ENCODE results near the gene KIR2DL1. TPM values are rescaled to one million over a fixed set of nuclear protein-coding genes. Genes with fewer than 3 reads are reported as not detected.
"Not testable (repeated sequence)": the region's sequence is repeated elsewhere in the genome, so short reads cannot be mapped to it uniquely, and the experiment has no call there.

The KIR2DL1 gene
- total RNA-seq, 1 donor, result not detected

DNA sequence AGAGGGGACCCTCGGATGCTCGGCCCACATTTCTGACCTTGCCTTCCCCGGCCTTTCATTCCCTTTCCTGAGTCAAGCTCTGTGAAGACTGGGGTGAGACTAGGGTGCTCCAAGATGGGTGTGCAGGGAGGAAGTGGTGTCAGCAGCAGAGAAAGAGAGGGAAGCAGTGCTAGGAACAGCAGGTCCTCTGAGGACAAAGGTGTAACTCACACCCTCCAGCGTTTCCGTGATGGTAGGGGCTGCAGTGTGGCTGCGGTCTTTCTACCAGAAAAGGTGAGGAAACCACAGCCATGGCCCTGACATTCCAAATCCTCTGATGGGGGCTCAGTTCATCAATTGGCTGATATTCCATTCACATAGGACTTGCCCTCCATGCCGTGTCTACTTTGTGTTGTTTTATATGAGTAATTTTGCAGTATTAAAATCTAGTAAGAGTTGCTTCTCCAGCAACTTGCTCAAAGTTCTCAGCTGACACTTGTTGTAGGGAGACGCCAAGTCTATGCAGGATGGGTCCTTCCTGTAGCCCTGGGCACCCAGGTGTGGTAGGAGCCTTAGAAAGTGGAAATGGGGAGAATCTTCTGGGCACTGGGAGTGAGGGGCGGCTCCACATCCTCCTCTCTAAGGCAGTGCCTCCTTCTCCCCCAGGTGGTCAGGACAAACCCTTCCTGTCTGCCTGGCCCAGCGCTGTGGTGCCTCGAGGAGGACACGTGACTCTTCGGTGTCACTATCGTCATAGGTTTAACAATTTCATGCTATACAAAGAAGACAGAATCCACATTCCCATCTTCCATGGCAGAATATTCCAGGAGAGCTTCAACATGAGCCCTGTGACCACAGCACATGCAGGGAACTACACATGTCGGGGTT, 48.3 kb downstream of the KIR2DL1 start:
- DNase-seq (ENCODE audit: low read depth in 2 of 3, low spot score in 2 of 3), result no peak

DNA sequence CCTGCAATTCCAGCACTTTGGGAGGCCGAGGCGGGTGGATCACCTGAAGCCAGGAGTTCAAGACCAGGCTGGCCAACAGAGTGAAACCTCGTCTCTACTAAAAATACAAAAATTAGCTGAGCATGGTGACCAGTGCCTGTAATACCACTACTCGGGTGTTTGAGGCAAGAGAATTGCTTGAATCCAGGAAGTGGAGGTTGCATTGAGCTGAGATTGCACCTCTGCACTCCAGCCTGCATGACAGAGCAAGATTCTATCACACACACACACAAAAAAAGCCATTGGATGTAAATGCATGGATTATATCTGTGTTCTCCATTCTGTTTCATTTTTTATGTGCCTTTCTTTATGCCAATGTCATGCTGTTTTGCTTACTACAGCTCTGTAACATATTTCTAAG, 54.8 kb downstream of the KIR2DL1 start:
- DNase-seq (ENCODE audit: low read depth in 2 of 3, low spot score in 2 of 3), result not testable (repeated sequence)

DNA sequence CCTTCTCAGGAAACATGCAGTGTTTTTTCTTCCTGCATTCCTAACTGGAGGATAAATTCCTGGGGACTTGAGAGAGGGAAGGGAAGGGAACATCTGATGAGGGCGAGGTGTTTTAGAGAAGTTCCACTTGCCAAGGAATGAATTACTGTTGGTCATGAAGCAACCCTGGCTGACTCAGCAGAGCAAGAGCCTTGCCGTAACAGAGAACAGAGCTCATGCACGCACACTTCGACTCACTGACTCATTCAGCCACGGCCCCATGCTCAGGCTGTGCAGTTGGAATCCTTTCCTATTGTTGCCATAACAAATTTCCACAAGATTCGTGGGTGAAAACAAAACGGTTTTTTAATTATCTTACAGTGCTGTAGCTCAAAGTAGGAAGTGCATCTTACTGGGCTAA, 55.7 kb downstream of the KIR2DL1 start:
- DNase-seq (ENCODE audit: low read depth in 2 of 3, low spot score in 2 of 3), result not testable (repeated sequence)

DNA sequence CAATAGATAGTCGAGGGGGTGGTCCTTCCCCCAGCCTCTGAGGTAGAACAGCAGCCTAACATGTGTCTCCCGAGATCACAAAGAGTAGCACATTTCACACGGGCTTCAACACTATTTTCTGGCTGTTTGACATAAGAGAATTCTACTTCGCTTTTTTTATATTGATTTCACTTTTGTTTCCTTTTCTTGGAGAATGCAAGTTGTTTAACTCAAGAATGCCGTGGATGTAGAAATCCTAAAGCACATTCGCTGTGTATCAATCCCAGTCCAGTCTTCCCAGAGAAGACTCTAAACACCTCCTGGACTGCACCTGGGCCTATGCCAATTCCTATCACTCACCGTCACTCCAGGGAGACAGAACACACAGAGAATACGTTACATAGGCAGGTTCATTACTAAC, 58.5 kb downstream of the KIR2DL1 start:
- DNase-seq (ENCODE audit: low read depth in 2 of 3, low spot score in 2 of 3), result not testable (repeated sequence)

DNA sequence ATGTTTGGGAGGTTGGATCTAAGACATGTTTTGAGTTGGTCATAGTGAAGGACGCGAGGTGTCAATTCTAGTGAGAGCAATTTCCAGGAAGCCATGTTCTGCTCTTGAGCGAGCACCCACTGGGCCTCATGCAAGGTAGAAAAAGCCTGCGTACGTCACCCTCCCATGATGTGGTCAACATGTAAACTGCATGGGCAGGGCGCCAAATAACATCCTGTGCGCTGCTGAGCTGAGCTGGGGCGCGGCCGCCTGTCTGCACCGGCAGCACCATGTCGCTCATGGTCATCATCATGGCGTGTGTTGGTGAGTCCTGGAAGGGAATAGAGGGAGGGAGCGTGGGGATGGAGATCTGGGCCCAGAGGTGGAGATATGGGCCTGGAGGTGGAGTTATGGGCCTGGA, 62.9 kb downstream of the KIR2DL1 start, which contains the start of gene KIR2DS4:
KIR2DS4 (plus strand) TSS at position 181 of the 400 bp plus-strand sequence.
- DNase-seq (ENCODE audit: low read depth in 2 of 3, low spot score in 2 of 3), result not testable (repeated sequence)

Small RNA genes lying within 50 kb of the gene (small RNA-seq; reads per million reads assigned to genes)
- gene KIR3DP1, result not detected

Other genes starting within 250 kb of the KIR2DL1 start
- gene LILRA2, start 196.0 kb upstream of the KIR2DL1 start, total RNA-seq, result 12.9 TPM
- gene LILRA1, start 176.2 kb upstream of the KIR2DL1 start, total RNA-seq, result 2.7 TPM
- gene LILRB1, start 139.3 kb upstream of the KIR2DL1 start, total RNA-seq, result 1.1 TPM
- 0.81 TPM for gene LILRB4, start 106.8 kb upstream of the KIR2DL1 start, total RNA-seq
- not detected for gene KIR3DL3, start 45.4 kb upstream of the KIR2DL1 start, total RNA-seq
- under 0.01 TPM for gene KIR2DL3, start 31.3 kb upstream of the KIR2DL1 start, total RNA-seq
- gene KIR2DL4, start 33.8 kb downstream of the KIR2DL1 start, total RNA-seq, result under 0.01 TPM
- gene KIR3DL1, start 46.7 kb downstream of the KIR2DL1 start, total RNA-seq, result not detected
- not detected for gene KIR2DS4, start 62.9 kb downstream of the KIR2DL1 start, total RNA-seq
- gene KIR3DL2, start 80.7 kb downstream of the KIR2DL1 start, total RNA-seq, result under 0.01 TPM
- gene FCAR, start 104.4 kb downstream of the KIR2DL1 start, total RNA-seq, result 1.3 TPM
- gene NCR1, start 136.4 kb downstream of the KIR2DL1 start, total RNA-seq, result 11.3 TPM
- gene NLRP7, start 177.7 kb downstream of the KIR2DL1 start, total RNA-seq, result not detected
- 4.0 TPM for gene NLRP2, start 196.6 kb downstream of the KIR2DL1 start, total RNA-seq